ENCODE results near the gene IL17RB.

DNA sequence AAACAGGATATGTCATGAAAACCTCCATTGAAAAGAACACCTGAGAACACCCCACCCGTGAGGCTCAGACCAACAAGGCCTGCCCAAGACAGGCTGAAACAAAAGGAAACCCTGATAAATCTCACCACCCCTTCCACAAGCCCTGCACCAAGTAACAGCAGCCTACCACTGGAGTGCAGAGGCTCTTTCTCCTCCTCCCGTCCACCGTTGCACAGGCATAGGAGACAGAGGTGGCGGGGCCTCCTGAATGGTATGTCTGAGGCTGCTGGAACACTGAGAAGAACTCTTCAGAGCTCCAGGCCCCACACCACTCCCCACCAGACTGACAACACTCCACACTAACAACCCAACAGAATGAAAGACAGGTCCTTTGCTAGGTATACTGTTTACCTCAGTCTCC is 21.6 kb upstream of the IL17RB start:
- TF ChIP-seq POLR2A (IDR thresholded peaks at IDR 0.05; ENCODE audit: low read length) (no peak), GATA1 (IDR thresholded peaks at IDR 0.05; ENCODE audit: low read depth, low read length) (no peak)
